ENCODE results near the gene ANO6. TPM values are rescaled to one million over a fixed set of nuclear protein-coding genes. Genes with fewer than 3 reads are reported as not detected.

The ANO6 gene
- total RNA-seq, 5 donors from 2014 or later (not counting 1 experiment from before 2014, with no cell fraction given), result 17.9 to 22.5 (median 20.3) TPM

DNA sequence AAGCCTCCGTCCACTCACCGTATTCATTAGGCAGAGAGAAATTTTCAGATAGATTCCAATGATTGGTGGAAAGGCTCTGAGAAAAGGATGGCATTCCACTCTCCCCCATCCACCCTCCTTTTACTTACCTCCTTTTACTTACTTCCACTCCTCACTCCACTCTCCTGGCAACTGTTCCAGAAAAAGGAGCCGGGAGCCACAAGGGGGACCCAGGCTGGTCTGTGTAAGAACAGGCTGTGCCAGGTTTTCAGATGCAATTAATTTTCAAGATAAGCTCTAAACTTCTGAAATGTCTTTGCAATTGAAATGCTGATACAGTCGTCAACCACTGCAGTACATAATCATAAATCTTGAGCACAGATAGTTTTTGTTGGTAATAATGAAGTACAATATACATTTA lies 248.8 kb downstream of the ANO6 start:
- DNase-seq (no peak), ATAC-seq (replicated peaks in 1 of 4) (no peak)
- POLR2A ChIA-PET, result no interaction called here
- CTCF ChIA-PET, result no interaction called here
- H3K36me3 Mint-ChIP-seq, result no peaks in the 10 kb centered on the region
- H3K27ac Mint-ChIP-seq, result no peak overlapping the region
- no CpG with 5 or more reads among the region's 4 CpGs for WGBS (ENCODE audit: insufficient coverage)
- peaks cover 0 to 5% of the 10 kb centered on the region in 2 experiments for H3K27me3 ChIP-seq (replicated peaks in 1 of 2; ENCODE audit: control insufficient read depth in 2 of 2, extremely low read depth in 1 of 2, insufficient read depth in 2 of 2, low read length in 1 of 2)
- no peaks in the 10 kb centered on the region for H3K36me3 ChIP-seq (ENCODE audit: control insufficient read depth in 2 of 2, extremely low read depth in 1 of 2, insufficient read depth in 1 of 2, low read length in 1 of 2)
- no peak overlapping the region for H3K4me3 ChIP-seq (ENCODE audit: control insufficient read depth in 1 of 2, extremely low read depth in 1 of 2, low read length in 1 of 2)
- no peak overlapping the region for H3K27ac ChIP-seq (ENCODE audit: low read length)
- H3K9me3 ChIP-seq, result no peaks in the 10 kb centered on the region
- H3K9me3 Mint-ChIP-seq, result no peaks in the 10 kb centered on the region
- H3K4me1 ChIP-seq (ENCODE audit: control insufficient read depth in 1 of 2, extremely low read depth in 1 of 2, insufficient read depth in 2 of 2, low read length in 2 of 2), result peaks cover 5 to 10% of the 10 kb centered on the region in 2 experiments
- H3K4me1 Mint-ChIP-seq, result peaks cover 4 to 6% (median 6%) of the 10 kb centered on the region in 3 donors
- H3K4me3 Mint-ChIP-seq, result no peak overlapping the region
- peaks cover 10 to 15% of the 10 kb centered on the region in 2 donors for H3K27me3 Mint-ChIP-seq

DNA sequence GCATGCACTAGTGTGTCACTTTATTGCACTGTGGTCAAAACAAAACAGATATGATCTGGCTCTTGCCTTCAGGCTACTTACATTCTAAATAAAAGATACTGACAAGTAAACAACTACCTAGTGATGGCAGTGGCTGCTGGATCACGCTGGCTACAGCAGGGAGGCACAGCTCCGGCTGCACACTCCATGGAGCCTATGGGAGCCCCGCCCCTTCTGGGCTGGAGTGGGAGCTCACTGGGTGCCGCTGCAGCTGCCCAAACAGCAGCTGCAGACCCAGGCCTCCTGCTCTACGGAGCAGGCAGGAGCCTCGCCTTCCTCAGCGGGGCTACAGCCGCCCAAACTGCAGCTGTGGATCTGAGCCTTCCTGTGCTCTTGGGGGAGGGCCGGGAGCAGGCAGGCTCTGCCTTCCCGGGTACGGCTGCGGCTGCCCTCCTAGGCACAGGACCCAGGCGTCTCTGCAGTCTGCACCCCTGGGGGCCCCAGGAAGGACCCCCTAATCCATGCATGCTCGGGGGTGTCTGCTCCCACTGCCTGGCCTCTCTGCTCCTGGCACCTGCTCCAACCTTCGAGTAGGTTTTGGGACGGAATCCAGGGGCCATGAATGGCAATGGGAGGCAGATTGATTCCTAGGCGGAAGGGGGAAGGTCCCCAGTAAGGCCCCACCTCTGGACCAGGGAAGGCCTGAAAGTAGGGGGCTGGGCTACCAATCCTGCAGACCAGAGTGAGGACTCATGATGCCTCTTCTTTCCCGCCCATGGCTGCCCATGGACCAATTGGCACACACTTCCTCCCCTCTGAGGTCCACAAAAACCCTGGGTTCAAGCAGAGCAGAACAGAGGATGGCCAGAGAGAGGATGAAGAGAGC lies 253.1 kb downstream of the ANO6 start:
- H3K27ac ChIP-seq (ENCODE audit: low read length), result no peak overlapping the region
- H3K4me1 ChIP-seq (ENCODE audit: control insufficient read depth in 1 of 2, extremely low read depth in 1 of 2, insufficient read depth in 2 of 2, low read length in 2 of 2), result peaks cover 14 to 16% of the 10 kb centered on the region in 2 experiments
- peaks cover 0 to 8% of the 10 kb centered on the region in 2 experiments for H3K27me3 ChIP-seq (replicated peaks in 1 of 2; ENCODE audit: control insufficient read depth in 2 of 2, extremely low read depth in 1 of 2, insufficient read depth in 2 of 2, low read length in 1 of 2)
- ChIA-PET POLR2A (no interaction called here), CTCF (no interaction called here)
- 85% methylated on average over 14 of the region's 18 CpGs for WGBS (ENCODE audit: insufficient coverage)
- H3K9me3 ChIP-seq, result no peaks in the 10 kb centered on the region
- Mint-ChIP-seq H3K4me3 (peak overlapping the region in 1 of 3 donors; percentile 45), H3K27ac (no peak overlapping the region), H3K36me3 (peaks cover 6% of the 10 kb centered on the region), H3K4me1 (peaks cover 13 to 25% (median 16%) of the 10 kb centered on the region in 3 donors), H3K9me3 (peaks cover 0 to 7% (median 0%) of the 10 kb centered on the region in 3 donors), H3K27me3 (peaks cover 3 to 7% of the 10 kb centered on the region in 2 donors)
- ATAC-seq (replicated peaks in 1 of 4) (no peak), DNase-seq (no peak)
- H3K36me3 ChIP-seq (ENCODE audit: control insufficient read depth in 2 of 2, extremely low read depth in 1 of 2, insufficient read depth in 1 of 2, low read length in 1 of 2), result no peaks in the 10 kb centered on the region
- no peak overlapping the region for H3K4me3 ChIP-seq (ENCODE audit: control insufficient read depth in 1 of 2, extremely low read depth in 1 of 2, low read length in 1 of 2)

DNA sequence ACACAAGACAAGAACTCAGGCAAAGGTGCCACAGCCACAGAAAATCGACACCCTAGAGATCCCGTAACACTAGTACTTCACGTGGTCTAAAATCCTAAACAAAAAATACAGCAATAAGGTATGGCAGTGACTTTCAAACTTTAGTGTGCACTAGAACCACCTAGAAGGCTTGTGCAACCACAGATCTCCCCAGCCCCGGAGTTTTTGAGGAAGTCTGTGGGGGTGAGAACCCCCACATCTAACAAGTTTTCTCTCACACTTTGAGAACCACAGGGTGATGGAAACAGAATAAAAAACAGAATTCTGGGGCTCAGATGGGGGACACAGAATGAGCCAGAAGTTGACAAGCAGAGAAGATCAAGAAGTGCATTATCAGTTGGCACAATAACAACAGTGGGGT lies 254.0 kb downstream of the ANO6 start:
- Histone ChIP-seq H3K9me3 (no peaks in the 10 kb centered on the region), H3K27ac (ENCODE audit: low read length) (no peak overlapping the region), H3K36me3 (ENCODE audit: control insufficient read depth in 2 of 2, extremely low read depth in 1 of 2, insufficient read depth in 1 of 2, low read length in 1 of 2) (no peaks in the 10 kb centered on the region), H3K4me1 (ENCODE audit: control insufficient read depth in 1 of 2, extremely low read depth in 1 of 2, insufficient read depth in 2 of 2, low read length in 2 of 2) (peaks cover 14 to 16% of the 10 kb centered on the region in 2 experiments), H3K27me3 (replicated peaks in 1 of 2; ENCODE audit: control insufficient read depth in 2 of 2, extremely low read depth in 1 of 2, insufficient read depth in 2 of 2, low read length in 1 of 2) (peaks cover 0 to 11% of the 10 kb centered on the region in 2 experiments), H3K4me3 (ENCODE audit: control insufficient read depth in 1 of 2, extremely low read depth in 1 of 2, low read length in 1 of 2) (no peak overlapping the region)
- CTCF ChIA-PET, result no interaction called here
- ATAC-seq (replicated peaks in 1 of 4) (peak in 2 of 4 experiments; percentile 78), DNase-seq (peak in 16 of 35 experiments; percentile 2 to 42 (median 11))
- Mint-ChIP-seq H3K4me3 (peak overlapping the region in 2 of 3 donors; percentile 26 to 45), H3K36me3 (peaks cover 6% of the 10 kb centered on the region), H3K27me3 (peaks cover 0 to under 1% of the 10 kb centered on the region in 2 donors), H3K27ac (peak overlapping the region in 1 of 2 donors; percentile 1), H3K9me3 (peaks cover 0 to 7% (median 0%) of the 10 kb centered on the region in 3 donors), H3K4me1 (peaks cover 13 to 25% (median 16%) of the 10 kb centered on the region in 3 donors)
- WGBS (ENCODE audit: insufficient coverage), result 0% methylated on average over 2 of the region's 4 CpGs
- POLR2A ChIA-PET, result no interaction called here

DNA sequence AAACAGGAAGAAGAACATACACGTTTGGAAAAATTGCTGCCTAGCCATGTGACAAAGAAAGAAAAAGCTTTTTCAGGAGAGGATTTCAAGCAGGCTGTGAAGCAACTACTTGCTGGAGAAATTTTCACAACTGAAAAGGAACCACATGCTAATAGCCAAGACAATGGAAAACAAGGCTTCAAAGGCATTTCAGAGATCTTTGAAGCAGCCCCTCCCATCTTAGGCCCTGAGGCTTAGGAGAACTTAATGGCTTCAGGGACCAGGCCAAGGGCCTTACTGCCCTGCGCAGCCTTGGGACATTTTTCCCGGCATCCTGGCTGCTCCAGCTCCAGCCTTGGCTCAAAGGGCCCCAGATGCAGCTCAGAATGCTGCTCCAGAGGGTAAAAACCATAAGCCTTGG lies 257.7 kb downstream of the ANO6 start:
- peaks cover 0 to 3% of the 10 kb centered on the region in 2 donors for H3K27me3 Mint-ChIP-seq
- Histone ChIP-seq H3K27me3 (replicated peaks in 1 of 2; ENCODE audit: control insufficient read depth in 2 of 2, extremely low read depth in 1 of 2, insufficient read depth in 2 of 2, low read length in 1 of 2) (peaks cover 0 to 11% of the 10 kb centered on the region in 2 experiments), H3K9me3 (no peaks in the 10 kb centered on the region), H3K4me3 (ENCODE audit: control insufficient read depth in 1 of 2, extremely low read depth in 1 of 2, low read length in 1 of 2) (no peak overlapping the region), H3K27ac (ENCODE audit: low read length) (no peak overlapping the region), H3K4me1 (ENCODE audit: control insufficient read depth in 1 of 2, extremely low read depth in 1 of 2, insufficient read depth in 2 of 2, low read length in 2 of 2) (peaks cover 14 to 16% of the 10 kb centered on the region in 2 experiments), H3K36me3 (ENCODE audit: control insufficient read depth in 2 of 2, extremely low read depth in 1 of 2, insufficient read depth in 1 of 2, low read length in 1 of 2) (no peaks in the 10 kb centered on the region)
- DNase-seq (no peak), ATAC-seq (replicated peaks in 1 of 4) (no peak)
- H3K4me1 Mint-ChIP-seq, result peaks cover 13 to 25% (median 16%) of the 10 kb centered on the region in 3 donors
- WGBS (ENCODE audit: insufficient coverage), result 83% methylated on average over 1 of the region's 3 CpGs
- no peak overlapping the region for H3K27ac Mint-ChIP-seq
- no peak overlapping the region for H3K4me3 Mint-ChIP-seq
- ChIA-PET CTCF (no interaction called here), POLR2A (no interaction called here)
- H3K36me3 Mint-ChIP-seq, result peaks cover 10% of the 10 kb centered on the region
- peaks cover 3 to 14% (median 5%) of the 10 kb centered on the region in 3 donors for H3K9me3 Mint-ChIP-seq

DNA sequence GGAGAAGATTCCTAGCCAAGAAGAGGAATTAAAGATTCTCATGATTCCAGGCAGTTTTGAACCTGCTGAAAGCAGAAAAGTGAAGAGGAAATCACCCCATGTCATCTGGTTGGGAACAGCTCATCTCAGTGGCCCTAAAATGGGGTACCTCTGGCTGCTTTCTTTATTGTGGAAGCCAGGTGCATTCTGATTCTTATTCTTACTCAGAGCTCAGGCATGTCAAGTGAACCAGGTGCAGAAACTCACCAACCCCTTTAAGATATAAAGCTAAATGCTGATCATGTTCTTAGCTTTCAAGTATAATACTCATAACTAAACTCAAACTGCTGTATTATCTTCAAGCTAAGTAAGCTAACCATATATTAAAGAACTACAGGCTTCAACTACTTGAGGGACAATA lies 259.7 kb downstream of the ANO6 start:
- no peak overlapping the region for H3K27ac Mint-ChIP-seq

DNA sequence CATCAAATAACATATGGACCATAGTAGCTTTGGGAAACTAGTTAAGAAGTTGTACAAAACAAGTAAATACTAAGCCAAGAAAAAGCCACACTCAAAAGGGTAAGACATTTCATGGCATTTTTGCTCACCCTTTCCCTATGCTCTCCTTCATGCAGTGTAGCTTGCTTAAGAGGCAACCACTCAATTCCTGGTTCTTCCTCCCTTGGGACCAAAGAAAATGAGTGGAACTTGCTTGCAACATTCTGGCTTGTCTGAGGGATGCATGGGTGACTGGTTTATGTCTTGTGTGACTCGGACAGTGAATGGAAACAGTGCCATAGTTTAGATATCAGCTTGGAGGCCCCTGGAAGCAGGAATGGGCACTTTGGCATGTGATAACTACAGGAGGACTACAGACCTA lies 261.6 kb downstream of the ANO6 start:
- H3K9me3 ChIP-seq, result no peaks in the 10 kb centered on the region
- H3K27ac ChIP-seq (ENCODE audit: low read length), result no peak overlapping the region
- no CpG with 5 or more reads among the region's 1 CpG for WGBS (ENCODE audit: insufficient coverage)
- no peaks in the 10 kb centered on the region for H3K36me3 ChIP-seq (ENCODE audit: control insufficient read depth in 2 of 2, extremely low read depth in 1 of 2, insufficient read depth in 1 of 2, low read length in 1 of 2)
- Mint-ChIP-seq H3K27ac (no peak overlapping the region), H3K4me1 (no peaks in the 10 kb centered on the region), H3K36me3 (peaks cover 10% of the 10 kb centered on the region), H3K4me3 (no peak overlapping the region), H3K9me3 (peaks cover 7 to 23% (median 13%) of the 10 kb centered on the region in 3 donors), H3K27me3 (peaks cover 0 to 3% of the 10 kb centered on the region in 2 donors)
- ATAC-seq (replicated peaks in 1 of 4), result no peak
- ChIA-PET POLR2A (interaction anchor here in 1 of 2 donors (0.6 kb wide), 1 partner anchor 211 kb away, joined by 5 read pairs; no protein-coding TSS in a partner anchor), CTCF (no interaction called here)
- no peak overlapping the region for H3K4me3 ChIP-seq (ENCODE audit: control insufficient read depth in 1 of 2, extremely low read depth in 1 of 2, low read length in 1 of 2)
- peaks cover 0 to 6% of the 10 kb centered on the region in 2 experiments for H3K27me3 ChIP-seq (replicated peaks in 1 of 2; ENCODE audit: control insufficient read depth in 2 of 2, extremely low read depth in 1 of 2, insufficient read depth in 2 of 2, low read length in 1 of 2)
- no peaks in the 10 kb centered on the region for H3K4me1 ChIP-seq (ENCODE audit: control insufficient read depth in 1 of 2, extremely low read depth in 1 of 2, insufficient read depth in 2 of 2, low read length in 2 of 2)
- DNase-seq, result no peak

More for the DNA sequence above, 259.7 kb downstream of the ANO6 start:
- Mint-ChIP-seq H3K4me1 (peaks cover under 1 to 10% (median 2%) of the 10 kb centered on the region in 3 donors), H3K4me3 (no peak overlapping the region), H3K27me3 (peaks cover 0 to 3% of the 10 kb centered on the region in 2 donors), H3K9me3 (peaks cover 7 to 23% (median 13%) of the 10 kb centered on the region in 3 donors), H3K36me3 (peaks cover 10% of the 10 kb centered on the region)
- POLR2A ChIA-PET, result no interaction called here
- H3K4me1 ChIP-seq (ENCODE audit: control insufficient read depth in 1 of 2, extremely low read depth in 1 of 2, insufficient read depth in 2 of 2, low read length in 2 of 2), result peaks cover 0 to 3% of the 10 kb centered on the region in 2 experiments
- no peaks in the 10 kb centered on the region for H3K9me3 ChIP-seq
- no peaks in the 10 kb centered on the region for H3K36me3 ChIP-seq (ENCODE audit: control insufficient read depth in 2 of 2, extremely low read depth in 1 of 2, insufficient read depth in 1 of 2, low read length in 1 of 2)
- CTCF ChIA-PET, result interaction anchor here in 1 of 2 donors (0.7 kb wide), 1 partner anchor 393 kb away, joined by 3 read pairs; no protein-coding TSS in a partner anchor
- no peak overlapping the region for H3K4me3 ChIP-seq (ENCODE audit: control insufficient read depth in 1 of 2, extremely low read depth in 1 of 2, low read length in 1 of 2)
- ATAC-seq (replicated peaks in 1 of 4) (no peak), DNase-seq (no peak)
- peaks cover 0 to 6% of the 10 kb centered on the region in 2 experiments for H3K27me3 ChIP-seq (replicated peaks in 1 of 2; ENCODE audit: control insufficient read depth in 2 of 2, extremely low read depth in 1 of 2, insufficient read depth in 2 of 2, low read length in 1 of 2)
- no peak overlapping the region for H3K27ac ChIP-seq (ENCODE audit: low read length)
